Measurements from ENCODE around the gene ZNF740.

DNA sequence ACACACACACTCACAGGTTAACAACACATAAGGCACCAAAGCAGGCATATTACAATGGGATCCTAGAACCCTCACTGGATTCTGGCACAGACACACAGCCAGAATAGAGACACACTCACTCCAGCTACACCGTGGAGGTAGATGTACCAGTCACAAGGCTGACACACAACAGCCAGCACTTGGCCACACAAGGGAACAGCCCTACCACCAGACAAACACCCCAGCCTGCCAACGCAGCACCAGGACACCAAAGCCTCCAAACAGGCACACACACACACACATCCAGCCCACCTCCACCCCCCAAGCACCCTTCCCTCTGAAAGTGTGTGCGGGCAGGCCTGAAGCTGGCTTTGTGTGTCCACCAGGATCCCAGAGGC, 37.4 kb downstream of the ZNF740 start:
- TF ChIP-seq, protein P1, sequence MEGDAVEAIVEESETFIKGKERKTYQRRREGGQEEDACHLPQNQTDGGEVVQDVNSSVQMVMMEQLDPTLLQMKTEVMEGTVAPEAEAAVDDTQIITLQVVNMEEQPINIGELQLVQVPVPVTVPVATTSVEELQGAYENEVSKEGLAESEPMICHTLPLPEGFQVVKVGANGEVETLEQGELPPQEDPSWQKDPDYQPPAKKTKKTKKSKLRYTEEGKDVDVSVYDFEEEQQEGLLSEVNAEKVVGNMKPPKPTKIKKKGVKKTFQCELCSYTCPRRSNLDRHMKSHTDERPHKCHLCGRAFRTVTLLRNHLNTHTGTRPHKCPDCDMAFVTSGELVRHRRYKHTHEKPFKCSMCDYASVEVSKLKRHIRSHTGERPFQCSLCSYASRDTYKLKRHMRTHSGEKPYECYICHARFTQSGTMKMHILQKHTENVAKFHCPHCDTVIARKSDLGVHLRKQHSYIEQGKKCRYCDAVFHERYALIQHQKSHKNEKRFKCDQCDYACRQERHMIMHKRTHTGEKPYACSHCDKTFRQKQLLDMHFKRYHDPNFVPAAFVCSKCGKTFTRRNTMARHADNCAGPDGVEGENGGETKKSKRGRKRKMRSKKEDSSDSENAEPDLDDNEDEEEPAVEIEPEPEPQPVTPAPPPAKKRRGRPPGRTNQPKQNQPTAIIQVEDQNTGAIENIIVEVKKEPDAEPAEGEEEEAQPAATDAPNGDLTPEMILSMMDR (IDR thresholded peaks at IDR 0.05): no peak
- no peak for TF ChIP-seq POLR2AphosphoS5 (IDR thresholded peaks at IDR 0.05)
- no peak for TF ChIP-seq POLR2A (IDR thresholded peaks at IDR 0.05)
